ENCODE data around the gene CLN6.

- TF ChIP-seq EZH2 (IDR thresholded peaks at IDR 0.05; ENCODE audit: insufficient read depth, poor library complexity, severe bottlenecking) (no peak), EZH2phosphoT487 (IDR thresholded peaks at IDR 0.05; ENCODE audit: insufficient read depth, low read depth) (no peak)
These were observed 29.2 kb upstream of the CLN6 start for GRCh38 chr15:68258692-68259091.

All from GM23248 (cell line).